H7 (cell line): ENCODE measurements around the gene COBL. TPM values are rescaled to one million over a fixed set of nuclear protein-coding genes. Genes with fewer than 3 reads are reported as not detected.
A peak's percentile ranks its signal among the peaks of the same experiment; 100 is the strongest.

ENCODE experiments used
- DNase-seq: peaks from one replicate; pipeline ENCODE4 v3.0.0; 2012
- H3K27me3 ChIP-seq: 2 replicates; pipeline ENCODE4 v1.6.0; 2011; ENCODE audit warnings: mild to moderate bottlenecking, low read length; ENCODE audit not compliant: control insufficient read depth, insufficient read depth
- H3K36me3 ChIP-seq: replicated peaks from 2 replicates; pipeline ENCODE4 v1.5.1; 2011; ENCODE audit warnings: low read length; ENCODE audit not compliant: control insufficient read depth, insufficient read depth
- H3K4me3 ChIP-seq: 2 replicates; pipeline ENCODE4 v1.5.1; 2011; ENCODE audit warnings: low read depth, mild to moderate bottlenecking, control low read depth, low read length, moderate library complexity; ENCODE audit not compliant: insufficient read depth
- total RNA-seq: library from RNA; depleted of rRNA; stranded (reverse); fragments of >200 nt; shearing (Covaris generic); gene quantifications from 2 replicates; pipeline ENCODE4 v1.2.3, GENCODE V29; 2014; rRNA removed

COBL gene, protein sequence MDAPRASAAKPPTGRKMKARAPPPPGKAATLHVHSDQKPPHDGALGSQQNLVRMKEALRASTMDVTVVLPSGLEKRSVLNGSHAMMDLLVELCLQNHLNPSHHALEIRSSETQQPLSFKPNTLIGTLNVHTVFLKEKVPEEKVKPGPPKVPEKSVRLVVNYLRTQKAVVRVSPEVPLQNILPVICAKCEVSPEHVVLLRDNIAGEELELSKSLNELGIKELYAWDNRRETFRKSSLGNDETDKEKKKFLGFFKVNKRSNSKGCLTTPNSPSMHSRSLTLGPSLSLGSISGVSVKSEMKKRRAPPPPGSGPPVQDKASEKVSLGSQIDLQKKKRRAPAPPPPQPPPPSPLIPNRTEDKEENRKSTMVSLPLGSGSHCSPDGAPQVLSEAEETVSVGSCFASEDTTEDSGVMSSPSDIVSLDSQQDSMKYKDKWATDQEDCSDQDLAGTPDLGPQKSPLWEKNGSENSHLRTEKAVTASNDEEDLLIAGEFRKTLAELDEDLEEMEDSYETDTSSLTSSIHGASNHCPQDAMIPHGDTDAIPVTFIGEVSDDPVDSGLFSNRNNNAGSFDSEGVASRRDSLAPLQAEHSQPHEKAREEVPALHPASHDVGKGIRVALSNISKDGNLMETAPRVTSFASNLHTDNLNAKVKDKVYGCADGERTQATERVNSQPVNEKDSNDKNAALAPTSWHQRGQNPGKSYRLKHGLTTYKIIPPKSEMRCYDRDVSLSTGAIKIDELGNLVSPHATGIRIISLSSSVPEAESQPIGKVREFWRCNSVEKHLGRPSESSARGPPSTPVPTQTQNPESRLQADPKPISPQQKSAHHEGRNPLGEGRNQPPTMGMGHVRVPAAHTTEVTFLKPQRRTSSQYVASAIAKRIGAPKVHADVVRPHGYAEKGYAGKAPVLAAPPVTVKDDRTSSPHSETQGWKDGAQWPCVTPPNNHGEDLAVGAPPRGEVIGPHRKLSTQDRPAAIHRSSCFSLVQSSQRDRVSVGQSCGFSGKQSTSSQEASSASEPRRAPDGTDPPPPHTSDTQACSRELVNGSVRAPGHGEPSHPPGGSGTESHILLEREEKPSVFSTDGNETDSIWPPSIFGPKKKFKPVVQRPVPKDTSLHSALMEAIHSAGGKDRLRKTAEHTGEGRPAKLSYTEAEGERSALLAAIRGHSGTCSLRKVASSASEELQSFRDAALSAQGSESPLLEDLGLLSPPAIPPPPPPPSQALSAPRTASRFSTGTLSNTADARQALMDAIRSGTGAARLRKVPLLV
- total RNA-seq, result 4.2 and 4.6 TPM in 2 replicates

DNA sequence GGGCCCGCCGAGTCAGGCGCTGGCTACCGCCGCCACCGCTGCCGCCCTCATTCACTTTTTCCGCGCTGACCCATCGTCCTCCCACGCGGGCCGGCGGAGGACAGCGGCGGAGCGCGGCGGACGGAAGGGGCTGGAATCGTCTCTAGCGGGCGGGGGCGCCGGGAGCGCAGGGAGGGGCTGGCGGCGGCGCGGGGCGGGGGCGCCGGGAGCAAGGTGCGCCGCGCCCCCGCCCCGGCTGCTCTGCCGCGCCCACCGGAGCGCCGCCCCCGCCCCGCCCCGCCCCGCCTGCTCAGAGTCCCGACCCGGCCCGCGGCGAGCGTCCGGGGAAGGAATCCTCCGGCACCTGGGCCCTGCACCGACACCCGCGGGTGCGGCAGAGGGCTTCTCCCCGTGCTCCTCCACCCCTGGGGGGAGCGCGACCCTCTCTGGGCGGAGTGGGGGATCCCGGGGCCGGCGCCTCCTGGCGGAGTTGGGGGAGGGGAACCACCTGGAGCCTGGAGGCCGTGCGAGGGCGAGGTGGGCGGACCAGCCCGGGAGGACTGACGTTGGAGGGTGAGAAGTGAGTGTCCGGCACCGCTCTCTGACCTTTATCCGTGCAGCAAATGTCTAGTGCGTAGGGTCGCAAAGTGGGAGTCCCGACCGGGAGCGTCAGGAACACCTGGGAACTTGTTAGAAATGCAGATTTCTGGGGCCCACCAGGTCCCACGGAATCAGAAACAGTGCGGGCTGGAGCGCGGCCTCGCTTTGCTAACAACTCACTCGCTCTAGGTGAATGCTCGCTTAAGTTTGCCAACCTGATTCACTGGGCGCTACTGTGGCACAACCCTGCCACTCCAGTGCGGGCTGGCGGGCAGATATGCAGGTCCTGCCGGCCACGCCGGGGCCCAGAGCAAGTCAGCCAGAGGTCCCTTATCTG is at the start of gene COBL:
COBL (minus strand) TSS at position 144 of the 916 bp plus-strand sequence. CDS start 176 bp downstream, outside the sequence.
- Histone ChIP-seq H3K27me3 (peaks cover 32% of the 10 kb centered on the region), H3K4me3 (peak within 1 kb of the TSS; percentile 77), H3K36me3 (no peaks in the 10 kb centered on the region)
- peak; percentile 92 for DNase-seq

DNA sequence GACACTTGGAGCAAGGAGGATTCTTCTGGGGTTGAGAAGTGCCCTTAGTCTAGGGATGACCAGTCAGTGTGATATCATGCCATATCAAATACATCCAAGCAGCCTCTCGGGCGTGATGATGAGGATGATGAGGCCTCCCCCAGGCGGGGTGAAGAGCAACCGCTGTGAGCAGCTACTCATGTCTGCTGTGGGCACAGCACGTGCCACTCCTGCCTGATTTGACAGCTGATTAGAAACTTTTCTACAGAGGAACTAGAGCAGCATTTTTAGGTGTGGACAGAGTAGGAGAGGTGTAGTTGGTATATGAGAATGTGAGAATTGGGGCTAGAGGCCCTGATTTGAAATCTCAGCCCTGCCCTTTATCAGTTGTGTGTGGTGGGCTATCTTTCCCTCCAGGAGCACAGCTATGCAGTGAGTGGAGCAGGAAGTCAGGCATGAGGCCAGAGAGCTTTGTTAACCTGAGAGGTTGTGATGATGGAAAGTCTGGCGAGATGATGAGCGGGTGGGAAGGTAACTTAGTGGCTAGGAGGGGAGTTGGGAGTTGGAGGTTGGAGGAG is 49.6 kb upstream of the COBL start:
- Histone ChIP-seq H3K27me3 (no peaks in the 10 kb centered on the region), H3K36me3 (no peaks in the 10 kb centered on the region), H3K4me3 (no peak overlapping the region)
- DNase-seq, result no peak

DNA sequence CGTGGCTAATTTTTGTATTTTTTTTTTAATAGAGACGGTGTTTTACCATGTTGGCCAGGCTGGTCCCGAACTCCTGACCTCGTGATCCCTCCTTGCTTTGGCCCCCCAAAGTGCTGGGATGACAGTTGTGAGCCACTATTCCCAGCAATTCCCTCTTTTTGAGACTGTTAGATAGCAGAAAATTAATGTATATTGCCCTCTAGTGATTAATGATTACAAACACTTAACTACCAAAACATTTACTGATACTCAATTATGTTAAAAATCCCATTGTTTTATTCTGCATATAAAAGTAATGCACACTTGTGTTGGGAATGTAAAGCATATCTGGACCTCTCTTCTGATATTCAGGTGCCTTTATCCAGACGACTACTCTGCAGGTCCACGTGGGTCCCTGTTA is 41.2 kb upstream of the COBL start:
- H3K36me3 ChIP-seq, result no peaks in the 10 kb centered on the region
- H3K4me3 ChIP-seq, result no peak overlapping the region
- no peak for DNase-seq
- H3K27me3 ChIP-seq, result no peaks in the 10 kb centered on the region

DNA sequence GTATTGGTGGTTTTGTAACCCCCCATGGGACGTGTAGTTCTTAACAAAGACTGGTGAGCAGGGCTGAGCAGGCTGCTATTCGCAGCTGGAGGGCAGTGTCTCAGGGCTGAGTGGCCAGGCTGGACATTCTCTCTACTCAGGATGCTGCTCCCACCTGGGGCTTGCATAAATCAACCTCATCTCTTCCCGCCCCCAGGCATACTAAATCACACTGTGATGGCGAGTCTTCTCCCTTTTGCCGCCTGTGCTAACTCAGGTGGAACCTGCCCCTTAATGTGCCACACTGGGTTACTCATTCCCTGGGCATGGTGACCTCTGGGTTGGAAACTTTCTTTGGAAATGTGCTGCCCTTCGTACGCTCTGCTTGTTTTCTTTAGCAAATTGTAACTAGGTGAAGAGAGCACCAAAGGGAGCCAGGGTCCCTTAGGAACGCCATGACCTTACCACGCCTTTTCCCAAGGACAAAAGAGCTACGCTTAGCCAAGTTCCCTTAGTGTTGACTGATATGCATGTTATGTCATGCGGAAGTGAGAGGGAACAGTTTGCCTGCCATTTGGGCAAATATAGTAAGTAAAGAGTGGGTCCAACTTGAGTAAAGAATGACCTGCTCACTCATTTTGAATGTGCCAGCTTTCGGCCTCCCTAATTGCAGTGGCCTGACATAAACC is 40.4 kb upstream of the COBL start:
- DNase-seq, result no peak
- Histone ChIP-seq H3K27me3 (no peaks in the 10 kb centered on the region), H3K36me3 (no peaks in the 10 kb centered on the region), H3K4me3 (no peak overlapping the region)

DNA sequence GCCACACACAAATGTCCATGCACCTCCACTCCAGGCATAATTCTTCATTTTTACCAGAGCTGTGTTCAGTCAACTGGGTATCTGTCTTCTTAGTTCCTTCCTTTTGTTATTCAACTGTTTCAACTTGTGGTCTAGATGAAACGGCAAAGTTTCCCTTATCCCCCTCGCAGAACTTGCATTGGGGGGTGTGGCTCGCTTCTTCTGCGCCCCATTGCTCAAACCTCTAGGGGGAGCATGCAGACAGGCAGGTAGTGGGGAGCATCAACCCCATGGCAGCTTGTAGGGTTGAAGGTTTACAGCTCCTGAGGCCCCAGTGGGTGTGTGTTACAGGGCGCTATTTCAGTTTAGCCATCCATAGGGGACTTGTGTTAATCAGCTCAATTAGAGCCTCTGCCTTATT is 38.3 kb upstream of the COBL start:
- DNase-seq, result peak; percentile 41
- H3K4me3 ChIP-seq, result no peak overlapping the region
- no peaks in the 10 kb centered on the region for H3K36me3 ChIP-seq
- no peaks in the 10 kb centered on the region for H3K27me3 ChIP-seq

DNA sequence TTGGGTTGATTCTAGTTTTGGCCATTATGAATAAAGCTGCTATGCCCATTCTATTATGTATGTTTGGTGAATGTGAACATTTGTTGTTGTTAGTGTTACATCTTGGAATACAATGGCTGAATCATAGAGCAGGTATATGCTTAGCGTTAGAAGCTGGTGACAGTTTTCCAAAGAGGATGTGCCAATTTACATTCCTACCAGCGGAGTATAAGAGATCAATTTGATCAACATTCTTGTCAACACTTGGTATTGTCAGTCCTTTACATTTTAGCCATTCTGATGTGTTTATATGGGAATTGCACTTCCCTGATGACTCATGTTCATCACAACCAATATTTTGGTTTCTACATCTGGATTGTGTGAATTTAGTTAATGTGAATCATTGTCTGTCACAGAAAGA is 37.8 kb upstream of the COBL start:
- Histone ChIP-seq H3K36me3 (no peaks in the 10 kb centered on the region), H3K27me3 (no peaks in the 10 kb centered on the region), H3K4me3 (no peak overlapping the region)
- DNase-seq, result no peak

DNA sequence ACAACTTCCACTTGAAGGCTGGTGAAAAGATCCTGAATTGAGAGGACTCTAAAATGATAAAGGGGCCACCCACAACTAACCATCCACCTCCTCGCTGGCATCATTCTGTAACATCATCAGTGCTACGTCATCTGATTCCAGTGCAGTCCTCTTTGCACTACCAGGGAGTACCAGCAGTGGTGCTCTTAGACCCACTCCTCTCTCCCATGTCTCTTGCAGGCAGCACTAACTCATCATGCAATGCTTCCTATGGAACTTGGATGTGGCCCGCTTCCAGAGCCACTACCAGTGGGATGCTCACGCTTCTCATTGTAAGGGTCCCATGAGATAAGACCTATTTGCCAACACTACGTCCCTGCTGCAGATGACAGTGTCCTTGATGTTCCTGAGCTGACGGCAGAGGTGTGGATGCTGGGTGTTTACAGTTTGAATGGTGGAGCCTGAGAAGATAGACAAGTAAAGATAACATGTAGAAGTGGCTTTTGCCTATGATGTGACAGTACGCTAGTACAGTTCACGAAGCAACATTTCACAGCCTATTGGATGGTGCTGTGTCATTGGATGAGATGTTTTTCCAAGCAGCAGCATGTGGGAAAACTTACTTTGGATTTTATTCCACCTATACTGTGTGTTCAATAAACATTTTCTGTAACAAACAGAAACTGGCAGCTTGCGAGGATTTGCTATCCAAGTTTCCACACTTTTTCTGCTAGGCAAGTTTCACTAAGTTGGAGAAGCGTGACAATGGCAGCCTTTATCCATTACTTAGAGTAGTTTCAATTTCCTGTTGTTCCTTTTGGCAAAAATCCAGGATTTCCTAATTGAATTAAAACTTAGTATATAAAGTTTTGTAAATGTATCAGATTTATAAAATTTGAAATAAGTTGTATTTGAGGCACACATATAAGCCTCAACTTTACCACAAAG is 35.8 kb upstream of the COBL start:
- Histone ChIP-seq H3K36me3 (no peaks in the 10 kb centered on the region), H3K4me3 (no peak overlapping the region), H3K27me3 (no peaks in the 10 kb centered on the region)
- peak; percentile 62 for DNase-seq

DNA sequence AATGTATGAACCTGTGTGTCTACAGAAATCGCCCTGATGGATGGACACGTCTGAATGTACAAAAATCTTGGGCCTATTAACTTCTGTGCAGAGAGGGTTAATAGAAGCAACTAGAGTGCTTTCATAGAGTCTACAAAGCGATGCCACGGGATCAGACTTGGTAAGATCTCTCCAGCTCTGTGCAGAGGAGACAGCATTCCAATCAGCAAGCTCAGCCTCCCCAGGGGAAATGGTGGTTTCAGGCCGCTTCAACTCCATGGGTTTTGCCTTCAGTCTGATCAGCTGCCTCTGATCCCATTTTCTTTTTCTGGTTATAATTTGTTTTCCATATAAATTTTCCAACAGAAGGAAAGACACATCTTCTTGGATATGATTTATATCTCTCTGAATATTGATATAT is 35.1 kb upstream of the COBL start:
- Histone ChIP-seq H3K27me3 (no peaks in the 10 kb centered on the region), H3K4me3 (no peak overlapping the region), H3K36me3 (no peaks in the 10 kb centered on the region)
- DNase-seq, result no peak

DNA sequence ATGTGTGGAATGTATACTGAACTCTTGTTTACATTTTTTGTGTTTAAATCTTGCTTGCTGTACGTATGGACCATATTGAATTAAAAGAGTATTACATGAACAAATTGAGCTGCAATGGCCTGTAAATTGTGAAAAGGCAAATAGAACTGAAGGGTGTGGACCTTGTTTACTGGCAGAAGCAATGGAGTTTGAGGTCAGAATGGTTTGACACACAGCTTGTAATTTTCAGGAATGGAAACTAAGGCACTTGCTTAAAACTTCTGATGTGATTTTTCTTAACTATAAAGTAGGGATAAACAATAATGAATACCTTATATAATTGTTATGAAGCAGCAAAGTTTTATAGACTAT is 33.9 kb upstream of the COBL start:
- H3K36me3 ChIP-seq, result no peaks in the 10 kb centered on the region
- DNase-seq, result no peak
- H3K27me3 ChIP-seq, result no peaks in the 10 kb centered on the region
- H3K4me3 ChIP-seq, result no peak overlapping the region

DNA sequence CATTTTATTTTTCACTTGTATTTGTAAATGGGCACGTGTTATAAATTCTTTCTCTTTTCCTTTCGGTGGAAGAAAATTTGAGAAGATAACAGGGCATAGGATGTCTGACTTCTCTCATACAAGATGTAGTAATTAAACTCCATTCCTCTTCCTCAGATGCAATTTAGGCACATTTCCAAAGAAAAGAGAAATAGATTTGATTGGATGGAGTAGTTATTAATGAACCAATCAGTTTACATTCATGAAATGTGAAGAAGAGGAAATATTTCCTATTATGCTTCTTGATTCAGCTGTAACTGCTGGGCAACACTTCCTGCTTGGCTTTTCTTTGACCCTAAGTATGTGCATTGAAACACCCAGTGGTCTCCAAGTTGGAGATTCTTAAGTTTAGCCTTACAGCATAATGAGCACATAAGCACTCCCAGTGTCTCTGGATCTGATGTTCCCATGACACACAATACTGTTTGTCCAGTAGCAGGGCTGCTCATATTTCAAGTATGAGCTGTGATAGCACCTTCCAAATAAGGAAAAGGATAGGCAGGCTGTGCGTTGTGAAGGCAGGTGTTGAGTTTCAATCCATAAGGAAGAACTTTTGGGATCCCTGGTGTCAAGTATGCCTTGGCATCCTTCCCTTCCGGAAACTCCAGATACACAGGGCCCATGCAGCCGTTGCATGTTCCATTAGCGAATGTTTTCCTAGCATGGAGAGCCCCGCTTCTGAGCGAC is 33.4 kb upstream of the COBL start:
- Histone ChIP-seq H3K36me3 (no peaks in the 10 kb centered on the region), H3K27me3 (no peaks in the 10 kb centered on the region), H3K4me3 (no peak overlapping the region)
- no peak for DNase-seq

DNA sequence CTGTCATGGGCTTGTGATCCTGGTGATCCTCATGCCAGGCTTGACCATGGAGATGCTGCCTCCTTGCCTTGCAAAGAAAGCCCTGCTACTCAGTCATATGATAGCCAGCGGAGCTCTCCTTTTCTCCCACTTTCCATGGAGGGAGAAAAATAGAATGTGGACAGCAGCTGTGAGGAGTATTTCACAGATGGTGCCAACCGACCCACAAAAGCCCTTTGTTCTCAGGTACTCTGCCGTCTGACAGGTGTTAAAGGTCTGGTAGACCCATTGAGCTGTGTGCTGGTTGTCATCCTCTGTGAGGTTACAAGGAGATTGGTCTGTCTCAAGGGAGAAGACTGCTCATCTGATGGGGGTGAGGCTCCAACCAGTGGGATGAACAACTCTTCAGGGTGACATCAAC is 29.5 kb upstream of the COBL start:
- no peak overlapping the region for H3K4me3 ChIP-seq
- no peak for DNase-seq
- H3K27me3 ChIP-seq, result no peaks in the 10 kb centered on the region
- no peaks in the 10 kb centered on the region for H3K36me3 ChIP-seq
